SK-N-SH treated with all-trans-retinoic acid at 6 μM for 48 hours (cell line): ENCODE results near the gene ICA1.
"Not testable (repeated sequence)": the region's sequence is repeated elsewhere in the genome, so short reads cannot be mapped to it uniquely, and the experiment has no call there.

Source experiments
- ATAC-seq: fragments of 200-7000 bp; cut with Tn5 transposase; 3 replicates; pipeline ENCODE4 v1.9.1; 2020; ENCODE audit warnings: mild to moderate bottlenecking, moderate library complexity
- ARNTL ChIP-seq: fragments of 450-650 bp; formaldehyde crosslinking; IDR thresholded peaks from 2 replicates; pipeline ENCODE4 v1.5.0; 2020; ENCODE audit warnings: low read depth, mild to moderate bottlenecking, moderate library complexity, borderline replicate concordance
- BACH2 ChIP-seq: fragments of 250-450 bp; sonication (Bioruptor Pico); IDR thresholded peaks from 2 replicates; pipeline ENCODE4 v1.9.0; 2021; ENCODE audit warnings: mild to moderate bottlenecking, borderline replicate concordance
- CSDC2 ChIP-seq: fragments of 250-450 bp; sonication (Bioruptor Pico); IDR thresholded peaks from 2 replicates; pipeline ENCODE4 v1.5.0; 2020; ENCODE audit warnings: mild to moderate bottlenecking, moderate library complexity
- CSRNP3 ChIP-seq: fragments of 250-450 bp; sonication (Bioruptor Pico); IDR thresholded peaks from 2 replicates; pipeline ENCODE4 v1.5.1; 2021; ENCODE audit warnings: mild to moderate bottlenecking, moderate library complexity
- ESRRG ChIP-seq: fragments of 250-450 bp; sonication (Bioruptor Pico); IDR thresholded peaks from 2 replicates; pipeline ENCODE4 v1.6.1; 2021; ENCODE audit warnings: mild to moderate bottlenecking
- GLIS3 ChIP-seq: fragments of 250-450 bp; sonication (Bioruptor Pico); IDR thresholded peaks from 2 replicates; pipeline ENCODE4 v1.5.0; 2020; ENCODE audit warnings: mild to moderate bottlenecking, moderate library complexity
- ISL1 ChIP-seq: fragments of 250-450 bp; sonication (Bioruptor Pico); IDR thresholded peaks from 2 replicates; pipeline ENCODE4 v2.1.2; 2022; ENCODE audit warnings: mild to moderate bottlenecking, moderate library complexity
- POU6F1 ChIP-seq: fragments of 250-450 bp; sonication (Bioruptor Pico); IDR thresholded peaks from 2 replicates; pipeline ENCODE4 v1.8.0; 2021; ENCODE audit warnings: low read depth, mild to moderate bottlenecking, moderate library complexity, borderline replicate concordance
- PPARA ChIP-seq: fragments of 250-450 bp; sonication (Bioruptor Pico); IDR thresholded peaks from 2 replicates; pipeline ENCODE4 v1.5.0; 2020; ENCODE audit warnings: mild to moderate bottlenecking, borderline replicate concordance
- RARB ChIP-seq: fragments of 250-450 bp; sonication (Bioruptor Pico); IDR thresholded peaks from 2 replicates; pipeline ENCODE4 v1.8.0; 2021; ENCODE audit warnings: mild to moderate bottlenecking, moderate library complexity
- SNAI2 ChIP-seq: fragments of 250-450 bp; sonication (Bioruptor Pico); IDR thresholded peaks from 2 replicates; pipeline ENCODE4 v1.5.0; 2020; ENCODE audit warnings: mild to moderate bottlenecking, moderate library complexity
- TOX ChIP-seq: fragments of 250-450 bp; sonication (Bioruptor Pico); IDR thresholded peaks from 2 replicates; pipeline ENCODE4 v1.8.0; 2021; ENCODE audit warnings: mild to moderate bottlenecking, moderate library complexity, borderline replicate concordance
- TSHZ2 ChIP-seq: fragments of 250-450 bp; sonication (Bioruptor Pico); IDR thresholded peaks from 2 replicates; pipeline ENCODE4 v1.5.0; 2020; ENCODE audit warnings: mild to moderate bottlenecking, moderate library complexity
- ZC3H10 ChIP-seq: fragments of 250-450 bp; sonication (Bioruptor Pico); IDR thresholded peaks from 2 replicates; pipeline ENCODE4 v1.5.1; 2021; ENCODE audit warnings: mild to moderate bottlenecking, moderate library complexity
- ZFP3 ChIP-seq: fragments of 250-450 bp; sonication (Bioruptor Pico); IDR thresholded peaks from 2 replicates; pipeline ENCODE4 v1.5.0; 2020; ENCODE audit warnings: mild to moderate bottlenecking, moderate library complexity
- ZFP30 ChIP-seq: fragments of 450-650 bp; formaldehyde crosslinking; IDR thresholded peaks from 2 replicates; pipeline ENCODE4 v1.5.0; 2022; ENCODE audit warnings: mild to moderate bottlenecking, moderate library complexity
- ZNF565 ChIP-seq: fragments of 450-650 bp; formaldehyde crosslinking; conservative IDR thresholded peaks from 2 replicates; pipeline ENCODE4 v1.5.0; 2020; ENCODE audit warnings: low read depth, mild to moderate bottlenecking, moderate library complexity
- ZNF70 ChIP-seq: fragments of 450-650 bp; formaldehyde crosslinking; IDR thresholded peaks from 2 replicates; pipeline ENCODE4 v1.5.0; 2020; ENCODE audit warnings: mild to moderate bottlenecking, moderate library complexity
- ZNF8 ChIP-seq: fragments of 450-650 bp; formaldehyde crosslinking; IDR thresholded peaks from 2 replicates; pipeline ENCODE4 v1.5.0; 2020; ENCODE audit warnings: mild to moderate bottlenecking, moderate library complexity

ICA1 gene

GRCh38 chr7:8305625-8306388 lies 43.8 kb upstream of the ICA1 start:
- ATAC-seq: no peak
- TF ChIP-seq PPARA: no peak
- TF ChIP-seq, all 23 proteins: peak for 0

GRCh38 chr7:8305104-8305503 lies 43.1 kb upstream of the ICA1 start:
- TF ChIP-seq ZNF565 (CRISPR knock-in tag) (no peak), ZNF70 (CRISPR knock-in tag) (no peak), ARNTL (CRISPR knock-in tag) (no peak), ZNF8 (CRISPR knock-in tag) (no peak), POU6F1 (CRISPR knock-in tag) (no peak), ISL1 (CRISPR knock-in tag) (no peak), ZC3H10 (no peak), ZFP30 (CRISPR knock-in tag) (no peak), GLIS3 (CRISPR knock-in tag) (no peak), ESRRG (CRISPR knock-in tag) (no peak), RARB (CRISPR knock-in tag) (no peak), CSDC2 (CRISPR knock-in tag) (no peak)
- no peak for ATAC-seq

- TF ChIP-seq ZNF8 (CRISPR knock-in tag) (no peak), ESRRG (CRISPR knock-in tag) (no peak), TSHZ2 (no peak), POU6F1 (CRISPR knock-in tag) (no peak), GLIS3 (CRISPR knock-in tag) (no peak), TOX (CRISPR knock-in tag) (no peak), RARB (CRISPR knock-in tag) (no peak), ZNF565 (CRISPR knock-in tag) (no peak)
- no peak for ATAC-seq
These were observed 42.0 kb upstream of the ICA1 start for GRCh38 chr7:8303904-8304528.

- not testable (repeated sequence) for ATAC-seq
These were observed 35.1 kb upstream of the ICA1 start for GRCh38 chr7:8297023-8297422.

GRCh38 chr7:8296362-8296659 lies 34.3 kb upstream of the ICA1 start:
- peak; percentile 19; the same call in 1 of the 3 replicates for ATAC-seq
- TF ChIP-seq ESRRG (CRISPR knock-in tag) (no peak), ZFP3 (no peak), ZNF8 (CRISPR knock-in tag) (0 out of 2 replicates have a peak, but pooled peaks have one; percentile 2), RARB (CRISPR knock-in tag) (no peak)

GRCh38 chr7:8295638-8296361 lies 33.8 kb upstream of the ICA1 start:
- ATAC-seq: peak; percentile 98
- no peak for TF ChIP-seq BACH2
- TF ChIP-seq ZNF565 (CRISPR knock-in tag): no peak
- no peak for TF ChIP-seq CSDC2 (CRISPR knock-in tag)
- no peak for TF ChIP-seq TOX (CRISPR knock-in tag)
- TF ChIP-seq ARNTL (CRISPR knock-in tag): no peak
- TF ChIP-seq POU6F1 (CRISPR knock-in tag): no peak
- no peak for TF ChIP-seq ZNF70 (CRISPR knock-in tag)
- no peak for TF ChIP-seq RARB (CRISPR knock-in tag)
- no peak for TF ChIP-seq ISL1 (CRISPR knock-in tag)
- no peak for TF ChIP-seq ZFP3
- no peak for TF ChIP-seq CSRNP3 (CRISPR knock-in tag)
- no peak for TF ChIP-seq SNAI2 (CRISPR knock-in tag)
- TF ChIP-seq PPARA: no peak
